Ureter (tissue), 1 donor: Measurements from ENCODE around the gene SEC11A. TPM values are rescaled to one million over a fixed set of nuclear protein-coding genes. Genes with fewer than 3 reads are reported as not detected.
A peak's percentile ranks its signal among the peaks of the same experiment; 100 is the strongest.
"Not testable (repeated sequence)": the region's sequence is repeated elsewhere in the genome, so short reads cannot be mapped to it uniquely, and the experiment has no call there.

Source experiments
- DNase-seq: peaks from one replicate; pipeline ENCODE4 v3.0.0-alpha.2; 2020; ENCODE audit warnings: low spot score
- total RNA-seq: library from RNA; stranded (reverse); gene quantifications from one replicate; pipeline ENCODE4 v1.2.4, GENCODE V29; 2023
- donor health status: DM: yes; HTN: yes; CAD: no.

The SEC11A gene
- total RNA-seq, 1 donor from 2014 or later = 130 TPM

DNA sequence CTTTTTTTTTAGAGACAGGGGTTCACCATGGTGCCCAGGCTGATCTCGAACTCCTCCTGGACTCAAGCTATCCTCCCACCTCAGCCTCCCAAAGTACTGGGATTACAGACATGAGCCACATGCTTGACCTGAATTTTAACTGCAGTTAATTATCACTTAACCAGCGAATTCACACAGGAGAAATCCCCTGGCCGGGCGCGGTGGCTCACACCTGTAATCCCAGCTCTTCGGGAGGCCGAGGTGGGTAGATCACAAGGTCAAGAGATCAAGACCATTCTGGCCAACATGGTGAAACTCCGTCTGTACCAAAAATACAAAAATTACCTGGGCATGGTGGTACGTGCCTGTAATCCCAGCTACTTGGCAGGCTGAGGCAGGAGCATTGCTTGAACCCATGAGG, 74.1 kb downstream of the SEC11A start:
- DNase-seq = not testable (repeated sequence)

DNA sequence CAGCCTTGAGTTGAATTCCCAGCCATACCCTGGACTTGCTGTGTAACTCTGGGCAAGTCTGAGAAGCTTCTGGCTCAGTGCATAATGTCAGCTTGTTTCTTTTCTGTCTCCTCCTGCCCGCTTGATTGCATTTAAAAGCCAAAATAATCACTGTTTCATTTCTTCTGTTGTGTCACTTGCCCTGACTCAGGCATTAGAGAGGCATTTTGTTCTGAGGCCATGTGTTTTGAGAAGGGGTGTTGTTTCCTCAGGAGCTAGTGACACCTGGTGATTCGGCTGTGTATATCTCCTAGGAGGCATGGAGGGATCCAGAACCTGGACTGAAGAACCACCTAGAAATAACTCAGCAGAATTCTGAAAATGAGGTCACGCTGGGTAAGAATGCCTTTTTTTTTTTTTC, 77.8 kb downstream of the SEC11A start:
- no peak for DNase-seq

DNA sequence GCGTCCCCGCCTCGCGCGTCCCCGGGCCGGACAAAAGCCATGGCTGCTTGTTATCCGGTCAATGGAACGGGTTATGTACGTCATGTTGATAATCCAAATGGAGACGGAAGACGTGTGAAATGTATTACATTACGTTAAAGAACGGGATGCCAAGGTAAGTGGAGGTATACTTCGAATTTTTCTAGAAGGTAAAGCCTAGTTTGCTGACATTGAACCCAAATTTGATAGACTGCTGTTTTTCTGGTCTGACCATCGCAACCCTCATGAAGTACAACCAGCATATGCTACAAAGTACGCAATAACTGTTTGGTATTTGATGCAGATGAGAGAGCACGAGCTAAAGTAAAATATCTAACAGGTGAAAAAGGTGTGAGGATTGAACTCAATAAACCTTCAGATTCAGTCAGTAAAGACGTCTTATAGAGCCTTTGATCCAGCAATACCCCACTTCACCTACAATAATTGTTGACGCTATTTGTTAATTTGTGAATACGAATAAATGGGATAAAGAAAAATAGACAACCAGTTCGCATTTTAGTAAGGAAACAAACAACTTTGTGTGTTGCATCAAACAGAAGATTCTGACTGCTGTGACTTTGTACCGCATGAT, 81.6 kb downstream of the SEC11A start:
- no peak for DNase-seq

DNA sequence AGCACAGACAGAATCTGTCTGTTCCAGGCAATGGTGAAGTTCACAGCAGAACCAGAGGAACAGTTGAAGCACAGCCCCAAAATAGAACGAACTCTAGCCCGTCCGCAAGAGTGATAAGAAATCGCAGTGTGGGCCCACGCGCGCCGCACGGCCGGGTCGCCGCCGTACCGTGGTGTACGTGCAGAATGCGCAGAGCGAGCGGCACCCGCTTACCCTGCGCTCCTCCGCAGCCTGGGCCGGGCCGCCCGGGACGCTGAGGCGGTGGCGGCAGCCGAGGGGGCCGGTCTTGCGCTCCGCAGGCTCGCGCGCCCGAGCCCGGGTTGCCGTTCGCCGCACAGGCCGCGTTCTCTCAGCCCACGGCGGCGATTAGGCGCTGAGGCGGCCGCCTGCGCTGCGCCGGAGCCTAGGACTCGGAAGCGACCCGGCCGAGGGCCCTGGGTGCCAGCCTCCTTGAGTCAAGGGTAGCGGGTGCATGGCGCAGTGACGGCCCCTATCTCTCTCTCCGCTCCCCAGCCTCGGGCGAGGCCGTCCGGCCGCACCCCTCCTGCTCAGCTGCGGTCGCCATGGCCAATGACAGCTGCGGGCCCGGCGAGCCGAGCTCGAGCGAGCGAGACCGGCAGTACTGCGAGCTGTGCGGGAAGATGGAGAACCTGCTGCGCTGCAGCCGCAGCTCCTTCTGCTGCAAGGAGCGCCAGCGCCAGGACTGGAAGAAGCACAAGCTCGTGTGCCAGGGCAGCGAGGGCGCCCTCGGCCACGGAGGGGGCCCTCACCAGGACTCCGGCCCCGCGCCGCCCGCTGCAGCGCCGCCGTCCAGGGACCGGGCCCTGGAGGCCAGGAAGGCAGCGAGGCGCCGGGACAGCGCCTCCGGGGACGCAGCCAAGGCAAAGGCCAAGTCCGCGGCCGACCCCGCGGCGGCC, 82.4 kb downstream of the SEC11A start:
- peak; percentile 71 for DNase-seq

DNA sequence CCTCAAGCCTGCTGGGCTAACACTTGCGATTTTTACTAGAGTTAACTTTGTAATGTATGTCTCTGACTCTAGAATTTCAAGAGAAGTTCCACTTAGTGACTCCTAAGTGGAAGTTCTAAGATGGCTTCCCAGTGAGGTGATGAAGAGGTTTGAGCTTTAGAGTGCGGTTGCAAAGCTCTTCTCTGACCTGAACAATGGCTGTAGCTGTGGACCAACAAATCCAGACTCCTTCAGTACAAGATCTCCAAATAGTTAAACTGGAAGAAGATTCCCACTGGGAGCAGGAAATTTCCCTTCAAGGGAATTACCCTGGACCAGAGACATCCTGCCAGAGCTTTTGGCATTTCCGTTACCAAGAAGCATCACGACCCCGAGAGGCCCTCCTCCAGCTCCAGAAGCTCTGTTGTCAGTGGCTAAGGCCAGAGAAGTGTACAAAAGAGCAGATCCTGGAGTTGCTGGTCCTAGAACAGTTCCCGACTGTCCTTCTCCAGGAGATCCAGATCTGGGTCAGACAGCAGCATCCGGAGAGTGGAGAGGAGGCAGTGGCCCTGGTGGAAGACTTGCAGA, 84.2 kb downstream of the SEC11A start:
- DNase-seq = no peak

DNA sequence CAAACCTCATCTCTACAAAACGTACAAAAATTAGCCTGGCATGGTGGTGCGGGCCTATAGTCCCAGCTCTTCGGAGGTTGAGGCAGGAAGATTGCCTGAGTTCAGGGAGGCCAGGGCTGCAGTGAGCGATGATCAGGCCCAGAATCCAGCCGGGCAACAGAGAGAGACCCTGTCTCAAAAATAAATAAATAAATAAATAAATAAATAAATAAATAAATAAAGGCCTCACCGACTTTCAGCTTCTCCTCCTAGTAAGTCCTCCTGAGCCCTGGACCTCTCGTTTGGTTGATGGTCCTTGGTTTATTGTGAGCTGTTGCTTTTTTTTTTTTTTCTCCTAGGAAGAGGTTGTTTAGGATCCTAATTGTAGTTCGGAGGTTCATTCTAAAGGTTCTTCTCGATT, 86.9 kb downstream of the SEC11A start:
- no peak for DNase-seq

DNA sequence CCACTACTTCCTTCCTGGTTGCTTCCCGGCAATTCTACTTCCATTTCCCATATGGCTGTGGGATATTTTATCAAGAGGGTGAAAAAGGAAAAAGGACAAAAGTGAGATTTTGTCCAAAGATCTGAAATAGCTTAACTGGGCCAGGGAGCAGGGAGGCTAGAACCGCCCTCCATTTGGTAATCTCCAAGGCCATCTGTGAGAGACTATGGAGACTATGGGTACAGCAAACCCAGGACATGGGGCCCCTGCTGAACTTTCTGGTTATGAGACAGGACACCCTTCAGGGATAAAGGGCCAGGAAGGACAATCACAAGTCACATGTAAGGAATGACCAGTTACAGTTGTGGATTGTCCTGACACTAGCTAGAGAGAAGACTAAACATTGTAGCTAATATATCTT, 90.8 kb downstream of the SEC11A start:
- DNase-seq = no peak

DNA sequence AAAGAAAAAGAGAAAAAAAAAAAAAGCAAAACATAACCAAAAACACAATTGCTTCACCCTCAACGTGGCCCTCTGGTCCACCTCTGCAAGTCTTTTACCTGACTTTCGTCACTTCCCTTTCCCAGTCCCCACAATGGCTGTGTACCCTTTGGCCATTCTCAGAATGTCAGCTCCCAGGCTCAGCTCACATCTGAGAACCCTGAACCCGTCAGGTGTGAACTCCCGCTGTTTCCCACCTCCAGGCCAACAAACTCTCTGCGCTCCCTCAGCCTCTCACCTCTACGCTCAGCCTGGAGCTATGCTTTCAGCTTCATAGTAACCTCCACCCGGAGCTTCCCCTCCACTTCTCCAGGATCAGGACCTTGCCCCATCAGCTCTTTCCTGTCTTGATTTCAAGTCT, 91.6 kb downstream of the SEC11A start:
- no peak for DNase-seq

DNA sequence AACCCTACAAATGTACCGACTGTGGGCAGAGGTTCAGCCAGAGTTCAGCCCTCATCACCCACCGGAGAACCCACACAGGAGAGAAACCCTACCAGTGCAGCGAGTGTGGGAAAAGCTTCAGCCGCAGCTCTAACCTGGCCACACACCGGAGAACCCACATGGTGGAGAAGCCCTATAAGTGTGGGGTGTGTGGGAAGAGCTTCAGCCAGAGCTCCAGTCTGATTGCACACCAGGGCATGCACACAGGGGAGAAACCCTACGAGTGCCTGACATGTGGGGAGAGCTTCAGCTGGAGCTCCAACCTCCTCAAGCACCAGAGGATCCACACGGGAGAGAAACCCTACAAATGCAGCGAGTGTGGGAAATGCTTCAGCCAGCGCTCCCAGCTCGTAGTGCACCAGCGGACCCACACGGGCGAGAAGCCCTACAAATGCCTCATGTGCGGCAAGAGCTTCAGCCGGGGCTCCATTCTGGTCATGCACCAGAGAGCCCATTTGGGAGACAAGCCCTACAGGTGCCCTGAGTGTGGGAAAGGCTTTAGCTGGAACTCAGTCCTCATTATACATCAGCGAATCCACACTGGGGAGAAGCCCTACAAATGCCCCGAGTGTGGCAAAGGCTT, 94.5 kb downstream of the SEC11A start:
- DNase-seq = no peak

DNA sequence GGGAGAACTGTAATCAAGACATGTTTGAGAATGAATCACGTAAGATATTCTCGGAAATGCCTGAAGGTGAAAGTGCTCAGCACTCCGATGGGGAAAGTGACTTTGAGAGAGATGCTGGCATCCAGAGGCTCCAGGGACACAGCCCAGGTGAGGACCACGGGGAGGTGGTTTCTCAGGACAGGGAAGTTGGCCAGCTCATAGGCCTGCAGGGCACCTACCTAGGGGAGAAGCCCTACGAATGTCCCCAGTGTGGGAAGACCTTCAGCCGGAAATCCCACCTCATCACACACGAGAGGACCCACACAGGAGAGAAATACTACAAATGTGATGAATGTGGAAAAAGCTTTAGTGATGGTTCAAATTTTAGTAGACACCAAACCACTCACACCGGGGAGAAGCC, 95.3 kb downstream of the SEC11A start:
- DNase-seq = no peak

Other genes with a start within 250 kb of the SEC11A start
- gene ZSCAN2, start 115.1 kb downstream of the SEC11A start, total RNA-seq = 9.0 TPM
- 48.2 TPM for gene WDR73, start 61.9 kb downstream of the SEC11A start, total RNA-seq
- 9.1 TPM for gene NMB, start 57.9 kb downstream of the SEC11A start, total RNA-seq
- gene ZNF592, start 32.5 kb upstream of the SEC11A start, total RNA-seq = 29.0 TPM
- gene ALPK3, start 101.2 kb upstream of the SEC11A start, total RNA-seq = 9.7 TPM
- gene SLC28A1, start 168.5 kb upstream of the SEC11A start, total RNA-seq = not detected